ENCODE results near the gene ZCWPW1.

DNA sequence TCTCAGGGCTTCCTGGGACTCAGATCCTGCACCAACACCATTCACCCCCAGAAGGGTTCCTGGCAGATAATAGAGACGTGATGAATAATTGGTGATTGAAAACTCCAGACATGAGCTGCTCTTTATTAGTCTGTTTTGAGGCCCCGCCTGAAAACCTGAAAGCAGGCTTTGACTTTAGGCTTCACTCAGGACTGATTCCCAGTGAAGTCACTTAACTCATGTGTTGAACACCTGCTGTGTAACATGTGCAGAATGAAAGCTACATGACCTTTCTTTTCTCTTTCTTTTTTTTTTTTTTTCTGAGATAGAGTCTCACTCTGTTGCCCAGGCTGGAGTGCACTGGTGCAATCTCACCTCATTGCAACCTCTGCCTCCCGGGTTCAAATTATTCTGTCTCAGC, 26.7 kb upstream of the ZCWPW1 start:
- TF ChIP-seq MAFK (IDR thresholded peaks at IDR 0.05; ENCODE audit: low read depth, low read length): no peak
- TF ChIP-seq, protein P1, sequence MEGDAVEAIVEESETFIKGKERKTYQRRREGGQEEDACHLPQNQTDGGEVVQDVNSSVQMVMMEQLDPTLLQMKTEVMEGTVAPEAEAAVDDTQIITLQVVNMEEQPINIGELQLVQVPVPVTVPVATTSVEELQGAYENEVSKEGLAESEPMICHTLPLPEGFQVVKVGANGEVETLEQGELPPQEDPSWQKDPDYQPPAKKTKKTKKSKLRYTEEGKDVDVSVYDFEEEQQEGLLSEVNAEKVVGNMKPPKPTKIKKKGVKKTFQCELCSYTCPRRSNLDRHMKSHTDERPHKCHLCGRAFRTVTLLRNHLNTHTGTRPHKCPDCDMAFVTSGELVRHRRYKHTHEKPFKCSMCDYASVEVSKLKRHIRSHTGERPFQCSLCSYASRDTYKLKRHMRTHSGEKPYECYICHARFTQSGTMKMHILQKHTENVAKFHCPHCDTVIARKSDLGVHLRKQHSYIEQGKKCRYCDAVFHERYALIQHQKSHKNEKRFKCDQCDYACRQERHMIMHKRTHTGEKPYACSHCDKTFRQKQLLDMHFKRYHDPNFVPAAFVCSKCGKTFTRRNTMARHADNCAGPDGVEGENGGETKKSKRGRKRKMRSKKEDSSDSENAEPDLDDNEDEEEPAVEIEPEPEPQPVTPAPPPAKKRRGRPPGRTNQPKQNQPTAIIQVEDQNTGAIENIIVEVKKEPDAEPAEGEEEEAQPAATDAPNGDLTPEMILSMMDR (IDR thresholded peaks at IDR 0.05; ENCODE audit: control extremely low read depth in 1 of 3, insufficient read depth in 1 of 3, low read depth in 1 of 3, low read length in 3 of 3): no peak
- TF ChIP-seq EZH2 (IDR thresholded peaks at IDR 0.05; ENCODE audit: low read depth, low read length, severe bottlenecking): no peak
- TF ChIP-seq, protein P2, sequence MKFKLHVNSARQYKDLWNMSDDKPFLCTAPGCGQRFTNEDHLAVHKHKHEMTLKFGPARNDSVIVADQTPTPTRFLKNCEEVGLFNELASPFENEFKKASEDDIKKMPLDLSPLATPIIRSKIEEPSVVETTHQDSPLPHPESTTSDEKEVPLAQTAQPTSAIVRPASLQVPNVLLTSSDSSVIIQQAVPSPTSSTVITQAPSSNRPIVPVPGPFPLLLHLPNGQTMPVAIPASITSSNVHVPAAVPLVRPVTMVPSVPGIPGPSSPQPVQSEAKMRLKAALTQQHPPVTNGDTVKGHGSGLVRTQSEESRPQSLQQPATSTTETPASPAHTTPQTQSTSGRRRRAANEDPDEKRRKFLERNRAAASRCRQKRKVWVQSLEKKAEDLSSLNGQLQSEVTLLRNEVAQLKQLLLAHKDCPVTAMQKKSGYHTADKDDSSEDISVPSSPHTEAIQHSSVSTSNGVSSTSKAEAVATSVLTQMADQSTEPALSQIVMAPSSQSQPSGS (IDR thresholded peaks at IDR 0.05; ENCODE audit: low read length): no peak
- no peak for TF ChIP-seq POLR2A (IDR thresholded peaks at IDR 0.05; ENCODE audit: control extremely low read depth in 1 of 2, low read depth in 2 of 2, low read length in 2 of 2)
- TF ChIP-seq RAD21 (IDR thresholded peaks at IDR 0.05 in 1 of 2, conservative IDR thresholded peaks at IDR 0.05 in 1 of 2; ENCODE audit: low read depth in 2 of 2, low read length in 2 of 2): no peak
- TF ChIP-seq SRF (IDR thresholded peaks at IDR 0.05; ENCODE audit: low read depth, low read length): no peak
- no peak for TF ChIP-seq CHD2 (IDR thresholded peaks at IDR 0.05; ENCODE audit: low read length)
- no peak for TF ChIP-seq SIN3A (conservative IDR thresholded peaks at IDR 0.05 in 1 of 2, IDR thresholded peaks at IDR 0.05 in 1 of 2; ENCODE audit: low read depth in 1 of 2, low read length in 2 of 2)
- no peak for TF ChIP-seq SUZ12 (IDR thresholded peaks at IDR 0.05; ENCODE audit: low read length)
- TF ChIP-seq ZNF274 (IDR thresholded peaks at IDR 0.05; ENCODE audit: borderline replicate concordance, extremely low read depth, low read length): no peak
- TF ChIP-seq GTF2F1 (IDR thresholded peaks at IDR 0.05; ENCODE audit: borderline replicate concordance, low read depth, low read length): no peak
- no peak for TF ChIP-seq TEAD4 (IDR thresholded peaks at IDR 0.05; ENCODE audit: low read depth, low read length)
